ENCODE measurements around the gene OR2C1.

The OR2C1 gene

DNA sequence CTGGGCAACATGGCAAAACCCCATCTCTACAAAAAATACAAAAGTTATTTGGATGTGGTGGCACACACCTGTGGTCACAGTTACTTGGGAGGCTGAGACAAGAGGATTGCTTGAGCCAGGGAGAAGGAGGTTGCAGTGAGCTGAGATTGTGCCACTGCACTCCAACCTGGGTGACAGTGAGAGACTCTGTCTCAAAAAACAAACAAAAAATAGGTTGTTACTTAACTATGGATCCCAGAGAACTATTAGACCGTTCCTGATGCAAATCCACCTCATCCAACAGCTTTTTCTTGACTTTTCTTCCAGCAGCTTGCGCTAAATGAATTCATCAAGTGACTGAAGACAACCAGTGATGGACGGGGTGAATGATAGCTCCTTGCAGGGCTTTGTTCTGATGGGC lies at the start of gene OR2C1:
OR2C1 (plus strand) TSS at position 301 of the 400 bp plus-strand sequence; CDS start at position 353, 52 bp downstream.
- no peak for DNase-seq

DNA sequence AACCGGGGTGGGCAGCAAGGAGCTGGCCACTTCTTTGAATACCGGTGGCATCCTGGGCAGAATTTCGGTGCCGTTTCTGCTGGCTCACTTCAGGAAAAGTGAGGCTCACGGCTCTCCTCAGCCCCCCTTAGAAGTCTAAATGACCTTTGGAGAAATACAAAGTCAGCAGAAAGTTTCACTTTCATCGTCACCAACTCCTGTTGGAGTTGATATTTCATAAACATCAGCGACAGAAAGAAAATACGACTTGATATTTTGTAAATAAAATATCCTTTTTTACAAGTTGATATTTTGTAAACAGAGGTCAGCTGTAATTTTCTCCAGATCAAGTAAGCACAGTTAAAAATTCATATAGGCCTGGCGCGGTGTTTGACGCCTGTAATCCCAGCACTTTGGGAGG lies 49.6 kb upstream of the OR2C1 start:
- no peak for DNase-seq

DNA sequence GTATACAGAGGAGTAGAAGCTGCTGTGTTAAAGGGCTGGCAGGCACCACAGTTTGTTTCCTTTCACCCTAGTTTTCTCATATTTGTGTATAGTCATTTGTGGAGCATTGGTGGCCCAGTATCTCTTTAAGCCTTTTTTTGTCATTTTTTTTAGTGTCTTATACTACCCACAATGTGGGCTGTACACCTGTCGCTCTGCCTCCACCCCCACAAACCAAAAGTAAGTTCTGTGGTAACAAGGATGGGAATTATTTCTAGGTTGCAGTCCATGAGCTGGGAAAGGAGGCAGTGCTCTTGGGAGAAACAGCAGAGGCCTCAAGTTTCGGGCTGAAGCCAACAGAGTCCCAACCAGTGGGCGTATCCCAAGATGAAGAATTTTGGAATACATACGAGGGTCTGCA lies 44.2 kb upstream of the OR2C1 start:
- DNase-seq = no peak

DNA sequence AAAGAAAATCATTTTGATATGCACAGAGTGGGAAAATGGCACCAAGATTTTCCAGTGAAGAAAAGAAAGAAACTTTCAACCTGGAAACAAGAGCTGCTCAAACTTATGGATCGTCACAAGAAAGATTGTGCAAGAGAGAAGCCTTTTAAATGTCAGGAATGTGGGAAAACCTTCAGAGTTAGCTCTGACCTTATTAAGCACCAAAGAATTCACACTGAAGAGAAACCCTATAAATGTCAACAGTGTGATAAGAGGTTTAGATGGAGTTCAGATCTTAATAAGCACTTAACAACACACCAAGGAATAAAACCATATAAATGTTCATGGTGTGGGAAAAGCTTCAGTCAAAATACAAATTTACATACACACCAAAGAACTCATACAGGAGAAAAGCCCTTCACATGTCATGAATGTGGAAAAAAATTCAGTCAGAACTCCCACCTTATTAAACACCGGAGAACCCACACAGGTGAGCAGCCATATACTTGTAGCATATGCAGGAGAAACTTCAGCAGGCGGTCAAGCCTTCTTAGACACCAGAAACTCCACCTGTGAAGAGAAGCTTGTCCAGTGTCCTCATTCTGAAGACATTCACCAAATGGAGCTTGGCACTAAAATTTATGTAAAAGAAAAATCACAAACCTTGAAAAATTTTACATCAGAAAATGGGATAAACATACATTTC lies 38.2 kb upstream of the OR2C1 start:
- DNase-seq = peak; percentile 5

DNA sequence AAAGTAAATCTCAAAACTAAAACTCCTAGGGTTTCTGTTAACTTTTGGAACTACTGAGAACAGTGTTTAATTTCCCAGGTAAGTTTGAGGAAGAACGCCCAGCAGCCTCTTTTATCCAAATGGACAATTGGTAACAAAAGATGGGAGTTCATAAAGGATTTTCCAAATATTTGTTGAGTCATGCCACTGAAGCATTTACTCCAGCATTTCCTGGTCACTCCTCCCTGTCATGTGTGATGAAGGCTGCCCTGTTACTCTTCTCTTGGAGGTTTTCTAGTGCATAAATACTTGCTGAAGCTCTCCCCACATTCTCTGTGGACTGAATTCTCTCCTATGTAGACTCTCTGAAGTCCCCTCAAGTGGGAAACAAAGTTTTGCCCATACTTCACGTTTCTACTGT lies 33.9 kb upstream of the OR2C1 start:
- DNase-seq = no peak

DNA sequence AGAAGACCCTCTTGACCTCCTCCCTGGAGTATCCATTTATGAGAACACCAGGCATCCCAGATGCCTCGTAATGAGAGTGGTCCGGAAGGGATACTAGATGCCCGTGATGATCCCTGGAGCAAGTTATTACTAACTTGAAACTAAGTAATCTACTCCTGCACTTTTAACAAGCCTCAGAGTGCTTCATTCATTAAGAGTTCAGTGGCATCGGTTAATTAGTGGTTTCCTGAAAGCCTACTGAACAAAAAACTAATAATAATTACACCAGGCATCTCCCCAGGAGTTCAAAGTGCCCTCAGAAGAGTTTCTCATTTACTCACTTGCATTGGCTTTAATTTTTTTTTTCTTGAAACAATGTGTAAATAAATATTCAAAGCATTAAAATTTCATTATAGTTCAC lies 28.2 kb upstream of the OR2C1 start:
- DNase-seq = no peak

DNA sequence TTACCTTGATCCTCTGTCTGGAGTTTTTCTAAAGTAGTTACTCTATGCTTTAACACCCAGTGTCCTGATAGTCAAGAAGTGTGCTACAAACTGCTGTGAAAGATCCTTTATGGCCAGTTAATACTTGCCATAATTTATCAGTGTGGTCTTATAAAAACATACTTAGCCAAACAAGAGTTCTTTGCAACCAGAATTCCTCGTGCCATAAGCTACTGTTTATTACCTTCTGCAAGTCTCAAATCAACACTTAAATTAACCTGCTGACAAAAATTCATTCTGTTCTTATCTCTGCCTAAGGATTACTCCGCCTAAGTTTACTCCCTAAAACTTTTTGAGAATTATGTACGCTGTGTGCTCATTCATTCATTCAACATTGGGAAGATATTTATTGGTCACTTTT lies 27.6 kb upstream of the OR2C1 start:
- DNase-seq = no peak

DNA sequence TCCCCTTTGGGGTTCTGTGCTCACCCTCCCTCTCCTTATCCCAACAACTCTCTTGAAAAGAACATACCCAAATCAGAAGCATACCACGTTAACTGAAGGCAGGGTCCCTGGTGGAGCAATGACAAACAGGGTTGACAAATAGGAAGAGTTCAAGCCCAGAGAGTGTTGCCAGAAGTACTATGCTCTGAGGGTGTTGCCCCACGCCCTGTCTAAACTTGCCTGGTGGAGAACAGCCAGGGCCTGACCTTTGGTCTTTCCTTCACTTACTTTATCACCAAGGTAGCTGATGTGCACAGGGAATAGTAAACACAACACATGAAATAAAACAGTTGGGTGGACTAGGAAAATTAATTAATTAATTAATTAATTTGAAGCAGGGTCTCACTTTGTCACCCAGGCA lies 27.0 kb upstream of the OR2C1 start:
- no peak for DNase-seq

DNA sequence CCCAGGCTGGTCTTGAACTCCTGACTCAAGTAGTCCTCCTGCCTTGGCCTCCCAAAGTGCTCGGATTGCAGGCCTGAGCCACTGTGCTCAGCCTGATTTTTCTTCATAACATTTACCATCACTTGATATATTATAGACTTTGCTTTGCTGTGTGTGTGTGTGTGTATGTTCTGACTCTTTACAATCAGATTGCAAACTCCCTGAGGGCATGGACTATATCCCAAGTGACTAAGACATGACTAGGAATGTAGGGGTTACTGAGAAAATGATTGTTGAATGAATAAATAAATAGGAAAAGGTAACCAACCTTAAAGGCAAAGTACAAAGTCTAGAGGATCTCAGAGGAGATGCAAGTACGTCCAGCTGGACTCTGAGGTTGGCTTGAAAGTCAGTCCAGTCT lies 9.6 kb upstream of the OR2C1 start:
- no peak for DNase-seq

DNA sequence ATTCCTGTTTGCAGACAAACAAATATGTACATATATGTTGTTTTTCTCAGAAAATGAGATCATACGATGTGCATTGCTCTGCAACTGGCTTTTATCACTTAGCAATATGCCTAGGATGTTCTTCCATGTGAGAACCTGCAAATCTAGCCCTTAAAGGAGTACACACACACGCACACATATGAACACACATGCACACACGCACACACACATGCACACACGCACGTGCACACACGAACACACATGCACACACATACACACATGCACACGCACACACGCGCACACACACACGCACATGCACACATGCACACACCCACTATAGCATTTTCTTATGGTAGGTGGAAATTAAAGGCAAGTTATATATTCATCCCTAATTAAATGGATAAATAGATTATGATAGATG lies 8.1 kb upstream of the OR2C1 start:
- DNase-seq = no peak

DNA sequence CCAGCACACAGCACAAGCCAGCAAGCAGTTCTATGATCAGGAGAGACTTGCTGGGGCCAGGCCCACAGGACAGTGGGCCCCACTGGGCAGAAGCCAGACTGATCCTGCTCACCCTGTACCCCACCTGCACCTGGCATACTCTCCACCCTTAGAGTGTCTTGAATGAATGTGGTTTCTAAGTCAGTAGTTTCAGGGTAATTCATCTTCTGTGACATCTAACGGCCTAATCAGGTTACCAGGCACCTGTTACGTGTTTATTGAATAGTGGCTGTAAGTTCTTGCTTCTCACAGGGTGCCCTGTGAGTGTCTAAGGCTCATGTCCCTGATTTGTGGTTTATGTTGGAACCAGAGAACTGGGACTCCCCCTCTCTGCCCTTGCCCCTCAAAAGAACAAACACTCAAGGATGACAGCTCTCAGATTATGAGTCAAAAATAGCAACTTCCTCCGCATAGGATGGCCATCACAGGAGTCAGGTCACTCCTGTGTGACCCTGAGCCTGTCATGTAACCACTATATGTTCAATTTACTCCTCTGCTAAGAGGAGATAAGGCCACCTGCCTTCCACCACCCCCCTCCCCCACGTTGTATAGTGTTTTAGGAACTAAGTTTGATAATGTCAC lies 7.0 kb upstream of the OR2C1 start:
- no peak for DNase-seq

DNA sequence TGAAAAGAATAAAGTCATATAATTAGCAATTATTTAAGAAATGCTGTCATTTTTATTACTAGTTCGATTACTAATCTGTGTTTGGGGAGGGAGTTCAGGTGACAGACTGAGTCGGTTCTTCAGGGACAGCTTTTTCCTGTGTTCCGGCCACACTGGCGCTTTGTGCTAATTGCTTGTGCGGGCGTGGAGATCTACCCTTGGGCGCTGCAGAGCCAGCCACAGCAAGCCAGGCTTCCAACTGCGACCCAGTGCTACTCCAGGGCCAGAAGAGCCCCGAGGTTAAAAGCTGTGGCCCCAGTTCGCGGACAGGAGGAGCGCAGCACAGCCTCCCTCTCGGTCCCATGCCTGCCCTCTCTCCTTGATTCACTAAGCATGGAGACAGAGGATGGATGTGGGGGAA lies 6.5 kb upstream of the OR2C1 start:
- DNase-seq = no peak

DNA sequence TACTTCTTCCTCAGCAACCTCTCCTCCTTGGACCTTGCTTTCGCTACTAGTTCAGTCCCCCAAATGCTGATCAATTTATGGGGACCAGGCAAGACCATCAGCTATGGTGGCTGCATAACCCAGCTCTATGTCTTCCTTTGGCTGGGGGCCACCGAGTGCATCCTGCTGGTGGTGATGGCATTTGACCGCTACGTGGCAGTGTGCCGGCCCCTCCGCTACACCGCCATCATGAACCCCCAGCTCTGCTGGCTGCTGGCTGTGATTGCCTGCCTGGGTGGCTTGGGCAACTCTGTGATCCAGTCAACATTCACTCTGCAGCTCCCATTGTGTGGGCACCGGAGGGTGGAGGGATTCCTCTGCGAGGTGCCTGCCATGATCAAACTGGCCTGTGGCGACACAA lies 429 bp downstream of the OR2C1 start:
- no peak for DNase-seq

DNA sequence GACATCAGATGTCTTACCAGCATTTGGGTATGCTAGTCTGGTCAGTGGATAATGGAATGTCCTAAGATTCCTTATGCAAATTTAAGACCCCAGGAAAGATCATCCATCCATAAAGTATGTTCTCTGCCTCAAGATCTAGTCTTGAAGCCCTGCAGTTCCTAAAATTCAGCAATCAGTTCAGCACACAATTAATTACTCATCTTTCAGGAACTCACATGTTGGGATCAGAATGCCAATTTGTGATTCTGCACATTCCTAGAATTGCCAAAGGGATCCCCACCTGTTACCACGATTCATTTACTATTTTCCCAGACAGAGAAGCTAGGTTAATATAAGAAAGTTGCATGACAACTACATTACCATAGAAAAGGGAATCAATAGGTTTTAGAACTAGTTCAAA lies 3.2 kb downstream of the OR2C1 start:
- DNase-seq = no peak

DNA sequence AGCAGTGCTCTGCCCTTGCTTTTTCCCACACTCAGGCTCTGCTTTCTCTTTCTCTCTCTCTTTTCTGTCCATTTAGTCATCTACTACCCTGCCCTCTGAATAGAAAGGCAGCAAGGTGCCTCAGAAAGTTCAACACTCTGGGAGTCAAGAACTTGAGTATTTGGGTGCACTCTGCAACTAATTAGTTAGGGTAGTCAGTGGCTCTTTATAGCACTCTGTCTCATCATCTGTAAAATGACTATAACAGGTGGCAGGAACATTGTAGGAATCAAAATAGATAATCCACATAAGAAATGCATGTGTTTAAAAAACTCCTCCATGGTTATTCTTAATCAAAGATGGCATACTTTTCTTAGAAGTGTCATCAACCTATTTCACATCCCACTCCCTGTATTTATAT lies 7.2 kb downstream of the OR2C1 start:
- DNase-seq = no peak

DNA sequence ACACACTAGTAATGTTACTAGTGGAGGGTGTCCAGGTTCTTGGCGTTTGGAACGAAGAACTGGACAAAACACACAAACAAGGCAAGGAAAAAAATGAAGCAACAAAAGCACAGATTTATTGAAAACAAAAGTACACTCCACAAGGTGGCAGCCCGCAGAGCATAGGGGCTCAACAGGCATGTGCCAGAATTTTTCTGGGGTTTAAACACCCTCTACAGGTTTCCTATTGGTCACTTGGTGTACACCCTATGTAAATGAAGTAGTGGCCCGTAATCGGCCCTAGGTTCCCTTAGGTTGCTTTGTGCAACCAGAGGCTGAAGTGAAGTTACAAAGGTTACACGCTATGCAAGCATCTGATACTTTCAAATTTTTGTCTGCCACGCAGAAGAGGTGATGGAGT lies 8.1 kb downstream of the OR2C1 start:
- DNase-seq = no peak

DNA sequence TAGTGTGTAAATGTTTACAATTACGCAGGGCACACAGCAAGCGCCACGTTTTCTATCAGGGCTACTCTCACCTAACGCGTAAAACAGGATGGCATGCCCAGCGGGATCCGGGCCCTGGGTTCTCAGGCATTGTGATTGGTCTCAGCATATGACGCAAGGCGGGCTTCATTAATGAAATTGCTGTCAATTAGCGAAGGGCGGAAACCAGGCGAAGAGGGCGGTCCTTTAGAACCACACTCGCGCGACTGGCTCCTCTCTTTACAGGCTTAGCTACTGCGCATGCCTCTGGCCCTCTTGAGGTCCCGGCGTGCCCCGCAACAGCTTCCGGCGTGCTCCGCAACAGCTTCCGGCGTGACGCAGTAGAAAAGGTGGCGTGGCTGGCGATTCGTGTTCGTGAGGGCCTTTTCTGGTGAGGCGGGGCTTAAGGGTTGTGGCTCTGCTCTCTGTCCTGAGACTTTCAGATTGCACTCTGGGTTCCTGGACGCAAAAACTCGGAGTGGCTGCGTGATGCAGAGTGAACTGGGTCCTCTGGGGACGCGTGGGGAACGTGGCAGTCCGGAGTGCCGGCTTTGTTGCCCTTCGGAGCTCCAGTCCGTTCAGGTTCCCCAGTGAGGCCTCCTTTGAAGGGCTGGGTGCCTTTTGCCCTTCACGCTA lies 9.2 kb downstream of the OR2C1 start:
- DNase-seq = peak; percentile 66

DNA sequence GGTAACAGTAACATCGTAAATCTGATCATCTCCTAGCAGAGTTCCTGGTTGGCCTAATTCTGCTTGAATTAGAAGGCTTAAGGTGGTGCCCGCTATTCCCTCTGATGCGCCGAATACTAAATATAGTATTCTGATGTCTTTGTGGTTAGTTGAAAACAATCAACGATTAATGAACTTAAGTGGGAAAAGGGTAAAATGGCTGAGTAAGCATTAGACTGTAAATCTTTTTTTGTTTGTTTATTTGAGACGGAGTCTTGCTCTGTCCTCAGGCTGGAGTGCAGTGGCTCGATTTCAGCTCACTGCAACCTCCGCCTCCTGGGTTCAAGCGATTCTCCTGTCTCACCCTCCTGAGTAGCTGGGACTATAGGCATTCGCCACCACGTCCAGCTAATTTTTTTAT lies 13.4 kb downstream of the OR2C1 start:
- no peak for DNase-seq

DNA sequence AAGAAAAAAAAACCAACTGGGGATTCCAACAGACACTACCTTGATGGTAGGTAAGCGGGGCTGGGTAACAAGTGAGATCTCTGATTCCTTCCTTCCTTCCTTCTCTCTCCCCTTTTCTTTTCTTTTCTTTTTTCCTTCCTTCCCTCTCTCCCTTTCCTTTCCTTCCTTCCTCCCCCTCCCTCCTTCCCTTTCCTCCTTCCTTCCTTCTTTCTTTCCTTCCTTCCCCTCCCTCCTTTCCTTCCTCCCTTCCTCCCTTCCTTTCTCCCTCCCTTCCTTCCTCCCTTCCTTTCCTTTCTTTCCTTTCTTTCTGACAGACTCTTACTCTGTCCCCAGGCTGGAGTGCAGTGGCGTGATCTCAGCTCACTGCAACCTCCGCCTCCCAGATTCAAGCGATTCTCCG lies 20.0 kb downstream of the OR2C1 start:
- no peak for DNase-seq

DNA sequence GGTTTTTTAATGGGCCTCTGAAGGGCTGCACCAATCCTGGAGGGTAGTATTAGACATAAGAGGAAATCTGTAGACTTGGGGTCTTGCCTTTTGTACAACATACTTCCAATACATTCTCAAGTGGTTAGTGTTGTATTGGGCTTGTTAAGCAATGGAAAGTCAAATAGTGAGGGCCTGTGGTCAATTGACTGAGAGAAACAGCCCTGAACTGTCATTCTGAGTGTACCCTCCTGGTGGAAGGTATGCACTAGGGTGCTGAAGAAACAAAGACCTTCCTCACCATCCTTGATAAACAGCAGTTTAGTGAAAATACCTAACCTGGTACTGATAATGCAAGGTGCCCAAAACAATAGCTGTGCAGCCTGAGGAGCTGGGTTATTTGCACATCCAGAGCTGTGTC lies 22.2 kb downstream of the OR2C1 start:
- DNase-seq = no peak

DNA sequence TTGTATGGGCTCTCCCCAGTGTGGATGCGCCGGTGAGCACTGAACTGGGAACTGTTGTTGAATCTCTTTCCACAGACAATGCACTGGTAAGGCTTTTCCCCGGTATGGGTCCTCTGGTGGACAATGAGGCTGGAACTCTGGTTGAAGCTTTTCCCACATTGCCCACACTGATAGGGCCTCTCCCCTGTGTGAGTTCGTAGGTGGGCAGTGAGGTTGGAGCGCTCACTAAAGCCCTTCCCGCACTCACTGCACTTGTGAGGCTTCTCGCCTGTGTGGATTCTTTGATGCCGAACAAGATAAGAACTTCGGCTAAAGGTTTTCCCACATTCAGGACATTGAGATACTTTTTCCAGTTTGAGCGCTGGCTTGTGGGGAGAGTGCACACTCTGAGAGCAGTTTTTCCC lies 27.4 kb downstream of the OR2C1 start:
- no peak for DNase-seq

DNA sequence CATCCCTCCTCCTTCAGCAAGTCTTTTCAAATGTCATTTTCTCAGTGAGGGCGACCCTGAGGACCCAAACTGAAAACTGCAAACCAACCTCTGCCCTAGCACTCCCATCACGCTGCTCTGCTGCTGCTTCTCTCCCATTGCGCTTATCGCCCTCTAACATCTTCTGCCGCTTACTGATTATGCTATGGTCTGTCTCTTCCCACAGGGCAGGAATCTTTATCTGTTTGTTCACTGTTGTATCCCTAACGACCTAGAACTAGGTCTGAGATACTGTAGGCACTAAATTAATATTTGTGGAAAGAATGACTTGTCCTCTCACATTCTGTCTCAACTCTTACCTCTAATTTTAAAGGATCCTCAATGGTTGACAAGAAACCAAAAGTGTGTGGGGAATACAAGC lies 32.6 kb downstream of the OR2C1 start:
- no peak for DNase-seq

DNA sequence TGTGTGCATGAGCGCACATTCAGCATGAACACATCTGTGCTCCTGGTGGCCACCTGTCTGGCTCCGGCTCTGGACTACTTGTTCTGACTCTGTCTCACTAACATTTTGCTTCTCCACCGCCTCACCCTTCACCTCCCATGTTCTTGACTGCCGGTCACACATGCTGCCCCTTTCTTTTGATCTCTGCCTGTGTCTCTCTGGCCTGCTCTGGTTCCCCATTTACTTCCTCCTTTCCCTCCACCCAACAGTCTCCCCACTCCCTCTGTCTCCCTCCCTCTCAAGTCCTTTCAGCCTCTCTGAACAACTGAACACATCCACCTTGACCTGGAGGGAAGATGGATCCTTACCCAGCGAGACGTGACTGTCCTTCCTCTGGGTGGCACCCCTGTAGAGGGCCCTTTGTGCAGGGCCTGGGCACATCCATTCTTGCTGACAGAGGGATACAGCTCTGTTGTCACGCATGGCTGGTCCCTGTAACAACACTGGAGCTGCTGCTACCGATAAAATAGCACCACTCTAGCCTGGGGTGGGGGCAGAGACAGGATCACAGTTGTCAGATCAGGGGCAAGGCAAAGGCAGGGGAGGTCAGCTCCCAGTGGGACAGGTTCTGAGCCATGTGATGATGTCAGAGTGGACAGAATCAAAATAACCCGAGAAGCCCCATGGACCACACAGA lies 34.1 kb downstream of the OR2C1 start:
- no peak for DNase-seq

DNA sequence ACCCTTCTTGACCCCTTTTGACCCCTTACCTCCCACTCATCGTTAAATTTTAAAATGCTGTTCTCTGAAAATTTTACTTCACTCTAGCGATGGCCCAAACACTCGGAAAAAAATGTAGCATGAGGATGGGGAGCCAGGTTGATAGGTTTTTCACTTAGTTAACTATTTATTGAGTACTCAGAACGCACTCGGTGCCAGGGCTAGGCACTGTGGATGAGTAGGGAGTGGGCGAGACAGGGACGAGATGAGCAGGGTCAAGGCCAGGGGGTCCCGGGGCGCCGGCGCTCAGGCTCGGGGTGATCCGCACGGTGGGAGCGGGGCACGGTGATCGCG lies 44.7 kb downstream of the OR2C1 start:
- DNase-seq = no peak

Measured in NCI-H1092 treated with DMSO at 0.1 percent for 48 hours (cell line).